Limb (tissue), 2 donors: ENCODE data around the gene FASLG.
"Not testable (repeated sequence)": the region's sequence is repeated elsewhere in the genome, so short reads cannot be mapped to it uniquely, and the experiment has no call there.

Source experiments
- DNase-seq, 2 donors: peaks; one replicate each; pipeline ENCODE4 v3.0.0-alpha.2; 2016; ENCODE audit errors: extremely low spot score in 2 of 2

FASLG gene

GRCh38 chr1:172680733-172681275 is 21.9 kb downstream of the FASLG start:
- no peak for DNase-seq

- no peak for DNase-seq
These were observed 23.9 kb downstream of the FASLG start for GRCh38 chr1:172682812-172683211.

- DNase-seq = no peak
These were observed 27.2 kb downstream of the FASLG start for GRCh38 chr1:172686143-172686542.

DNA sequence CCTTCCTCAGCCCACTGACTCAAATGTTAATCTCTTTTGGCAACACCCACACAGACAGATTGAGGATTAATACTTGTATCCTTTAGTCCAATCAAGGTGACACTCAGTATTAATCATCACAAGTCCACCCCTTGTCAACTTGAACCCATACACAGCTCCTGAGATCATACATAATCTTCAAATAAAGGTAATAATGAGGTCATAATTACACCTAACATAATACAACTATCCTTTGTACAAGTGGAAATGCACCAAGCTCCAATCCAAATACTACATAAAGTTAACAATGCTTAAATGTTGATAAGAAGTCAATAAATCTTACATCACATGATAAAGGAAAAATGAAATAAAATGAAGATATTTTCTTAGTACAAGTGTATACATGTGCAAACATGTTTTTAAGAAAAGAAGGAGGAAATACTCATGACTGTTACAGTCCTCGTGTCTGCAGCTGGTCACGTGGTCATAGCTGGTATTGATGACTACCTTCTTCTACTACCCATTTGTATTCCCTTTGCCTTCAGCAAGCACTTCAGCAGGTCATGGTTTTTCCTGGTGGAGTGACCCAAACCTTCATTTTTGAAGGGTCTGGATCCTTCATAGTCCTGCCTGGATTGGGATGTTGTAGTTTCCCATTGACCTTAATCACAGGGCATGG is 29.7 kb downstream of the FASLG start:
- DNase-seq = not testable (repeated sequence)

- DNase-seq = not testable (repeated sequence)
These were observed 32.0 kb downstream of the FASLG start for GRCh38 chr1:172690925-172691324.

DNA sequence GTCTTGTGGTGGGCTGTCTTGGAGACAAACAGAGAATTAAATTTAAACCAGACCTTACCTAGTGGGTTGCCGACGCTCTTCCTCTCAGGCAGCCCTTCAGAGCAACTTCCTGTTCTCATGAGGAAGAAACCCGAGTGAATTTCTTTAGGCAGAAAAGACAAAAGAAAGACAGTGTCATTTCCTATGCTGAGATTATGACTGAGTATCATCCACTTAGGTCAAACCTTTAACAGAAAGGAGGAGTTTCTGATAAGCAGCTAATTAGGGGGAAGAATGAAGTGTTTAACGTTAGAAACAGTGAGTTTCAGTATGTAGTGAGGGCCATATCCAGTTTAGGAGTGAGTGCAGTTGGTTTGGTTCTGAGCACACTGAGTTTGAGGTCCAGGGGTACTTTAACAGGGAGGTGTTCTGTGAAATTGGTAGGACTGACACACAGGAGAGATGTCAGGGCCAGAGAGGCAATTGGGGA is 38.7 kb downstream of the FASLG start:
- DNase-seq = no peak

DNA sequence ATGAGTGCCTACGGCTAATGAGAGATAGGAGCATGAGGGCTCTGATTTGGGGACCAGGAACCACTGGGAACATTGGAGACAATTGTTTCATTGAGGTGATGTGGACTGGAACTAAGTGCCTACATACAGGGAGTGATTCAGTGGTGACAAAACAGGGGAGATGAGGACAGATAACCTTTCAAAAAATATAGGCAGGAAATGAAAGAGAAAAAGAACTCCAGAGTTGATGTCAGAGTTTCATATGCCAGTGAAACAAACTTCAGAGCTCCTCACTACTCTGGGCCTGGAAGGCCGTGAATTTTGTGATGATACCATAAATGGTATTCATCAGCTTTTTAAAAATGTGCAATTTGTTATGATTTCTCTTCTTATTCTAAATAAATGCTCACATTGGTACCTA is 39.3 kb downstream of the FASLG start:
- DNase-seq = no peak

DNA sequence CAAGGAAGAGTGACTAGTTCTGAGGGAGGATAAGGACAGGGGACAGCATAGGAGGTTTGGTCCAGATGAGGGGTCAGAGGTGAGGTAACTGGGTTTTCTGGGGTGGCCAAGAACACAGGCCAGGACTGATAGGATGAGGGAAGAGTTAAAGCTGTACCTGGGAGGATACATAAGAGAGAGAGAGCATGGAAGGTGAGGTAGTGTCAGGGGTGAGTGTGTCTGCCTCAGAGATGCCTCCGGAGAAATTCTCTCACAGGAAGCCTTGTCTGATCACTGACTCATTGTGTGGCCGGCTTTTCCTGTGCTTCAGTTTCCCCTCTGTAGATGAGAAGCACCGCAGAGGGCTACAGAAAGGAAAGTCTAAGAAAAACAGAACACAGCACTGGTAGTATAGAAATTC is 40.2 kb downstream of the FASLG start:
- no peak for DNase-seq

GRCh38 chr1:172699695-172700227 is 40.9 kb downstream of the FASLG start:
- DNase-seq = no peak

- no peak for DNase-seq
These were observed 41.7 kb downstream of the FASLG start for GRCh38 chr1:172700556-172700955.

DNA sequence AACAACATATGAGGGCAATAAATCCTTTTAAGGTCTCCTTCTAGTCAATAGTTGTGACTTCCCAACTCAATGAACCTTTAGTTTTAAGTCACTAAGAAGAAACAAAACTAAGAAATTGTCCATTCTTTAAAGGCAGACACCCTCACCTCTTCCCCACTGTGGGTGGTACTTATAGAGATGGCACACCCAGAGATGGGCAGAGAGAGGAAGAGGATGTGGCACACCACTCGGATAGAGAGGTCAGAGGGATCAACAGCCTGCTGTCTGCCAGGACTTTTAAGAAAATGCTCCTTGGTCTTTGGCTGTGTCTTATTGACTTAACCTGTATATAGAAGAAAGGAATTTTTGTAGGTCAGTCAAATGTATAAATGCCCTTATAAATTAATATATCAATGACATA is 45.1 kb downstream of the FASLG start:
- DNase-seq = no peak

GRCh38 chr1:172704420-172705210 is 45.7 kb downstream of the FASLG start:
- no peak for DNase-seq

- DNase-seq = no peak
These were observed 49.5 kb downstream of the FASLG start for GRCh38 chr1:172708452-172708851.

DNA sequence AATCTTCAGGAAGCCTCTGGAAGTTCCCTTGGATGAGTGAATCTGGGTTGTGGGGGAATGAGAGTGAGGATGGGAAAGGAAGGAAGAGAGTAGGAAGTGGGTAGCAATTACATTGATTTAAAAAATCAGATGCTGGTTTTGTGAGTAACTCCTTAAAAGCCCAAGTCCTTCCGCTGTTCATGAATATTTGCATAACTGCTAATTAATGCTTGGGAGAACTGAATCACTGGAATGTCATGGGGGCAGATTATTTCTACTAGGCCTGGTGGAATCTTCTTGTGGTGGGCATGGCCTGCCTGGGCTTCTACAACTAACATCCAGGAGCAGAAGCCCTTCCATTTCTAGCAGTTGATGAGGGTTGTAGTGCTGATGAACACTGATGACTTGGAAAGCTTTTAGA is 52.7 kb downstream of the FASLG start:
- DNase-seq = no peak

GRCh38 chr1:172713466-172713865 is 54.6 kb downstream of the FASLG start:
- DNase-seq = no peak
